Osteocyte (in vitro differentiated cells): ENCODE measurements around the gene DMKN. TPM values are rescaled to one million over a fixed set of nuclear protein-coding genes. Genes with fewer than 3 reads are reported as not detected.

Source experiments
- DNase-seq: peaks from one replicate; pipeline ENCODE4 v3.0.0; 2021; ENCODE audit warnings: mixed read lengths; ENCODE audit not compliant: unreplicated experiment; ENCODE audit errors: extremely low spot score
- H3K27ac Mint-ChIP-seq: one replicate; pipeline ENCODE4 v1.8.0; 2021; ENCODE audit warnings: mild to moderate bottlenecking, mixed read lengths; ENCODE audit not compliant: unreplicated experiment
- H3K27me3 Mint-ChIP-seq: one replicate; pipeline ENCODE4 v1.8.0; 2021; ENCODE audit warnings: mixed read lengths; ENCODE audit not compliant: unreplicated experiment
- H3K36me3 Mint-ChIP-seq: one replicate; pipeline ENCODE4 v1.8.0; 2021; ENCODE audit warnings: mixed read lengths; ENCODE audit not compliant: unreplicated experiment
- H3K4me1 Mint-ChIP-seq: one replicate; pipeline ENCODE4 v1.8.0; 2021; ENCODE audit warnings: mixed read lengths; ENCODE audit not compliant: unreplicated experiment
- H3K4me3 Mint-ChIP-seq: one replicate; pipeline ENCODE4 v1.8.0; 2021; ENCODE audit warnings: mild to moderate bottlenecking, moderate library complexity, mixed read lengths; ENCODE audit not compliant: unreplicated experiment
- H3K9me3 Mint-ChIP-seq: one replicate; pipeline ENCODE4 v1.8.0; 2021; ENCODE audit warnings: mixed read lengths; ENCODE audit not compliant: unreplicated experiment
- CTCF ChIP-seq: fragments of 200-600 bp; sonication (generic); IDR thresholded peaks from 2 replicates; pipeline ENCODE4 v1.5.0; 2021; ENCODE audit warnings: antibody characterized with exemption, mild to moderate bottlenecking, moderate library complexity
- total RNA-seq: library from RNA; stranded (reverse); gene quantifications from 2 replicates; pipeline ENCODE4 v1.2.1, GENCODE V29; 2021

The DMKN gene
- total RNA-seq, 1 donor from 2014 or later = not detected

- Mint-ChIP-seq H3K4me3 (peak overlapping the region; percentile 78), H3K27ac (no peak overlapping the region), H3K36me3 (no peaks in the 10 kb centered on the region), H3K4me1 (peaks cover 3% of the 10 kb centered on the region), H3K9me3 (no peaks in the 10 kb centered on the region), H3K27me3 (peaks cover 29% of the 10 kb centered on the region)
- DNase-seq = no peak
- no peak for TF ChIP-seq CTCF
Measured at GRCh38 chr19:35556846-35557538, 43.5 kb upstream of the DMKN start.

GRCh38 chr19:35556025-35556590 lies 42.7 kb upstream of the DMKN start:
- H3K36me3 Mint-ChIP-seq = no peaks in the 10 kb centered on the region
- H3K4me3 Mint-ChIP-seq = no peak overlapping the region
- peaks cover 24% of the 10 kb centered on the region for H3K27me3 Mint-ChIP-seq

GRCh38 chr19:35555301-35556005 lies 42.0 kb upstream of the DMKN start:
- Mint-ChIP-seq H3K4me3 (no peak overlapping the region), H3K27ac (no peak overlapping the region), H3K27me3 (peaks cover 19% of the 10 kb centered on the region), H3K9me3 (no peaks in the 10 kb centered on the region), H3K36me3 (no peaks in the 10 kb centered on the region), H3K4me1 (peaks cover 3% of the 10 kb centered on the region)
- DNase-seq = no peak
- TF ChIP-seq CTCF = peak; percentile 46

More at GRCh38 chr19:35556025-35556590, 42.7 kb upstream of the DMKN start:
- no peaks in the 10 kb centered on the region for H3K9me3 Mint-ChIP-seq
- DNase-seq = no peak
- H3K27ac Mint-ChIP-seq = no peak overlapping the region
- H3K4me1 Mint-ChIP-seq = peaks cover 3% of the 10 kb centered on the region
- no peak for TF ChIP-seq CTCF

GRCh38 chr19:35554076-35554475 lies 40.6 kb upstream of the DMKN start:
- Mint-ChIP-seq H3K27me3 (peaks cover 9% of the 10 kb centered on the region), H3K4me3 (no peak overlapping the region), H3K27ac (no peak overlapping the region), H3K9me3 (no peaks in the 10 kb centered on the region), H3K4me1 (peaks cover 3% of the 10 kb centered on the region), H3K36me3 (no peaks in the 10 kb centered on the region)
- no peak for DNase-seq
- no peak for TF ChIP-seq CTCF

GRCh38 chr19:35553385-35554000 lies 40.0 kb upstream of the DMKN start:
- no peak overlapping the region for H3K27ac Mint-ChIP-seq
- TF ChIP-seq CTCF = no peak
- peaks cover 7% of the 10 kb centered on the region for H3K4me1 Mint-ChIP-seq
- H3K4me3 Mint-ChIP-seq = no peak overlapping the region
- peaks cover 5% of the 10 kb centered on the region for H3K27me3 Mint-ChIP-seq
- H3K36me3 Mint-ChIP-seq = no peaks in the 10 kb centered on the region
- DNase-seq = no peak
- no peaks in the 10 kb centered on the region for H3K9me3 Mint-ChIP-seq
